Measurements from ENCODE around the gene LASP1.

- TF ChIP-seq CTCF (IDR thresholded peaks at IDR 0.05) (no peak), POLR2A (IDR thresholded peaks at IDR 0.05) (no peak)
Measured at GRCh38 chr17:38905375-38905774, 35.5 kb downstream of the LASP1 start.

All from body of pancreas (tissue), 4 donors.